GM19043 (cell line): ENCODE results near the gene RPF1.
A peak's percentile ranks its signal among the peaks of the same experiment; 100 is the strongest.
"Not testable (repeated sequence)": the region's sequence is repeated elsewhere in the genome, so short reads cannot be mapped to it uniquely, and the experiment has no call there.

Experiments
- ATAC-seq: cut with Tn5 transposase; IDR thresholded peaks from one replicate; pipeline ENCODE4 v1.9.1; 2021; ENCODE audit warnings: low read depth; ENCODE audit not compliant: unreplicated experiment

RPF1 gene

GRCh38 chr1:84478876-84479868 is at the start of gene RPF1:
RPF1 (plus strand) TSS chr1:84479266; CDS start chr1:84479282, 16 bp downstream.
- peak; percentile 95 for ATAC-seq

DNA sequence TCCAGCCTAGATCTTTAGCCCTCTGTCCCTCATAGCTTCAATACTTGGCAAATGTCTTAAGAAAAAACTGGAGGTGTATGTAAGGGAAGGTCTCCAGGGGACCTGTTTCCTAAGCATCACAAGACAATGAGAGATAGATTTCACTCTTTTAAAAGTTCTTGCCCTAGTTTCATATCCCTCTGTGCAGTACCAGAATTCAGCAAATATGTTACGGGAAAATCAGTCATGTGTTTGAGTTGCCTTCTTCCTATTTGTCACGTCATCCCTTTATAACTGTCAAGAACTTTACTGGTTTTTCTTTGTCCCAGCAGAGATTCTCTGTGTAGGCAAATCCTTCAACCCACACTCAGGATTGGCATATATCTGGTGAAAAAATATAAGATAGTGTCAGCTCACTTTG is 48.5 kb upstream of the RPF1 start:
- no peak for ATAC-seq

GRCh38 chr1:84433258-84434080 is 45.6 kb upstream of the RPF1 start:
- ATAC-seq: peak; percentile 43

GRCh38 chr1:84434081-84434769 is 44.8 kb upstream of the RPF1 start:
- no peak for ATAC-seq

DNA sequence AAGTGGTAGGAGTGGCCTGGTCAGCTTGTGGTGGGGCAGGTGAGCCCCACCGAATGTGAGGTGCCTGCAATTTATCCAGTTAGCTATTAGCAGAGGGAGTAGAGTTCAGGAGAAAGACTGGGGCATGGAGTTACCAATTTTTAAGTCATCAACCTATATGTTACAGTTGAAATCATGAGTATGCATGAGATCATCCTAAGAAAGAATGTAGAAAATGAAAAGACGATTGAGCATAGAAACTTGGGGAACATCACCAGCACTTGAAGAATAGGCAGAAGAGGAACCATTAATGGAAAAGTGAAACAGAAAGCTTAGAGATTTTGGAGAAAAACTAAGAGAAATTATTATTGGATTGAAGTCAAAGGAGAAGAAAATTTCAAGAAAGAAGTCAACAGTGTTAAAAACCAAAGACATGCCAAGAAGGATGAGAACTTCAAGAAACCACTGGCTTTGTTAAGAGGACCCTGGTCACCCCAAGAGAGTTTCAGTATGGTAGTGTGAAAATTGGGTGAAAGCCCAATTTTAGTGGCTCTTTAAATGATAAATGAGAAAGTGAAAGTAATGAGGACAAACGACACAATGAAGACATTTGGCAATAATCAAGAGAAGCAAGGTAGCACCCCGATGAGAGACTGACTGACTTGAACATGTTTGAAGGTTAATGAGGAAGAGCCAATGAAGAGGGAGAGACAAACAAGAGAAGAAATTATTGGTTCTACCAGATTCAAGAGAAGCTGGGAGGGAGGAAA is 44.1 kb upstream of the RPF1 start:
- ATAC-seq: peak; percentile 35

GRCh38 chr1:84436876-84437655 is 42.0 kb upstream of the RPF1 start:
- ATAC-seq: peak; percentile 37

- ATAC-seq: peak; percentile 91
These were observed 36.8 kb upstream of the RPF1 start for GRCh38 chr1:84442256-84442655.

DNA sequence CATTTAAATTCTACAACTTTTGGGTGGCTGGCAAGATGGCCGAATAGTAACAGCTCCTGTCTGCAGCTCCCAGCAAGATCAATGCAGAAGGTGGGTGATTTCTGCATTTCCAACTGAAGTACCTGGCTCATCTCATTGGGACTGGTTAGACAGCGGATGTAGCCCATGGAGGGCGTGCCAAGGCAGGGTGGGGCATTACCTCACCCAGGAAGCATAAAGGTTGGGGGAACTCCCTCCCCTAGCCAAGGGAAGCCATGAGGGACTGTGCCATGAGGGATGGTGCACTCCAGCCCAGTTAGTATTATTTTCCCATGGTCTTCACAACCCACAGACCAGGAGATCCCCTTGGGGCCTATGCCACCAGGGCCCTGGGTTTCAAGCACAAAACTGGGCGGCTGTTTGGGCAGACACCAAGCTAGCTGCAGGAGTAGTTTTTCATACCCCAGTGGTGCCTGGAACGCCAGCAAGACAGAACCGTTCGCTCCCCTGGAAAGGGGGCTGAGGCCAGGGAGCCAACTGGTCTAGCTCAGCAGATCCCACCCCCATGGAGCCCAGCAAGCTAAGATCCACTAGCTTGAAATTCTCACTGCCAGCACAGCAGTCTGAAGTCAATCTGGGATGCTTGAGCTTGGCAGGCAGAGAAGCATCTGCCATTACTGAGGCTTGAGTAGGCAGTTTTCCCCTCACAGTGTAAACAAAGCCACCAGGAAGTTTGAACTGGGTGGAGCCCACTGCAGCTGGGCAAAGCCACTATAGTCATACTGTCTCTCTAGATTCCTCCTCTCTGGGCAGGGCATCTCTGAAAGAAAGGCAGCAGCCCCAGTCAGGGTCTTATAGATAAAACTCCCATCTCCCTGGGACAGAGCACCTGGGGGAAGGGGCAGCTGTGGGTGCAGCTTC is 36.1 kb upstream of the RPF1 start:
- not testable (repeated sequence) for ATAC-seq

DNA sequence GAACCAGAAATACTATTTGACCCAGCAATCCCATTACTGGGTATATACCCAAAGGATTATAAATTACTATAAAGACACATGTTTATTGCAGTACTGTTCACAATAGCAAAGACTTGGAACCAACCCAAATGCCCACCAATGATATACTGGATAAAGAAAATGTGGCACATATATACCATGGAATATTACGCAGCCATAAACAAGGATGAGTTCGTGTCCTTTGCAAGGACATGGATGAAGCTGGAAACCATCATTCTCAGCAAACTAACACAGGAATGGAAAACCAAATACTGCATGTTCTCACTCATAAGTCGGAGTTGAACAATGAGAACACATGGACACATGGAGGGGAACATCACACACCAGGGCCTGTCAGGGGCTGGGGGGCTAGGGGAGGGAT is 30.4 kb upstream of the RPF1 start:
- not testable (repeated sequence) for ATAC-seq

DNA sequence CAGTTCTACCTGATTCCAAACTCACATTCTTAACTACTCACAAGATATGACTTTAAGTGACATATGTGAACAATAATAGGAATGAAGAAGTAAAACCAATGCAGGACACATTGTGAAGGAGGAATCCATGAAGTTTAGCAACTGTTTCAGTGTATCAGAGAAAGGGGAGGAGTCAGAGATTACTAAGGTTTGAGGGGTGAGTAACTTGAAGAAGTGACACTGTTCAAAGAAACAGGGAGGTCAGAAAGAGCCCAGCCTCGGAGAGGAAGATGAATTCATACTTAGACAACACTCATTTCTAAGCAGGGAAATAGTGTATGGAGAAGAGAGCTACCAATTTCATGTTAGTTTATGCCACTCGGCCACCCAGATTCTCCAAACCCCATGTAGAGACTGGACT is 28.2 kb upstream of the RPF1 start:
- no peak for ATAC-seq

DNA sequence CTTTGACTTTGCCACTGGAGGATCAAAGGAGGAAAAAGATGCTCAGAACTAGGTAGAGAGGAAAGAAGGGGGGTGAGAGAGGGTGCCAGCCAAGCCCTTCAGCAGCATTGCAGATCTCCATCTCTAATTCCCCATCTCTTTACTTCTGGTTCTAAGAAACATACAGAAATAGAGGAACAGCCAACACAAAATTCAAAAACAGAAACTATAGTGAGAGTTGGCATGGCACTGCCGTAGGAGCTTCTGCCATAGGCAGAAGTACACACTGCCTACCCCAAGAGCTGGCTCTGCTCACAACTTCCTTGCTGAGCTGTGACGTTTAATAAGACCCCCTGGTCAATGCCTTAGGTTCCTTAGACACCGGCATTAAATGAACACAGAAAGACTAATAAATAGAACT is 26.6 kb upstream of the RPF1 start:
- ATAC-seq: no peak

DNA sequence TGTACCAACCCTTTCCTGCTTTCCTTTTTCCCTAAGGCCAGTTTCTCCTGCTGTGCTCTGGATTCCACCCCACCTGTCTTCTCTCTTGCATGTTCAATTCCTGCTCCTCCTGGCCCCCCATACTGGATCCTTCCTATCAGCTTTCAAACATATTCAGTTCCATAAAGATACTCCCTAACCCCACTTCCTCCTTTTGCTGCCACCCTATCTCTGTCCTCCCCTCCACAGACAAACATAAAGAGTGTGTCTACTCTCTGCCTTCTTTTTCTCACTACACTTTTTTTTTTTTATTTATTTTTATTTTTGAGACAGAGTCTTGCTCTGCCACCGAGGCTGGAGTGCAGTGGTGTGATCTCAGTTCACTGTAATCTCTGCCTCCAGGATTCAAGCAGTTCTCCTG is 16.9 kb upstream of the RPF1 start:
- ATAC-seq: no peak

GRCh38 chr1:84467298-84467697 is 11.8 kb upstream of the RPF1 start:
- no peak for ATAC-seq

GRCh38 chr1:84476225-84476624 is 2.8 kb upstream of the RPF1 start:
- ATAC-seq: no peak

GRCh38 chr1:84479998-84480397 is 932 bp downstream of the RPF1 start:
- ATAC-seq: no peak

- ATAC-seq: no peak
These were observed 1.6 kb downstream of the RPF1 start for GRCh38 chr1:84480650-84481049.

GRCh38 chr1:84481317-84481716 is 2.3 kb downstream of the RPF1 start:
- no peak for ATAC-seq

- ATAC-seq: no peak
These were observed 9.0 kb downstream of the RPF1 start for GRCh38 chr1:84488107-84488506.
